NB4 (cell line): ENCODE data around the gene PRSS56.

Source experiments
- DNase-seq: peaks from one replicate; pipeline ENCODE4 v3.0.0; 2010; ENCODE audit warnings: low read depth
- H3K4me3 ChIP-seq: one replicate; pipeline ENCODE4 v1.5.1; 2011; ENCODE audit warnings: mild to moderate bottlenecking, low read depth, low read length, moderate library complexity
- MAX ChIP-seq: IDR thresholded peaks from 2 replicates; pipeline ENCODE4 v1.6.1; 2011; ENCODE audit warnings: low read depth, low read length
- MYC ChIP-seq: IDR thresholded peaks from 2 replicates; pipeline ENCODE4 v1.6.1; 2011; ENCODE audit warnings: low read depth, low read length
- POLR2A ChIP-seq: IDR thresholded peaks from 2 replicates; pipeline ENCODE4 v1.6.1; 2011; ENCODE audit warnings: mild to moderate bottlenecking; ENCODE audit not compliant: insufficient read length; ENCODE audit errors: extremely low read depth
- TF ChIP-seq, protein P1 (sequence below): IDR thresholded peaks from one replicate; pipeline ENCODE4 v1.5.1; 2012; ENCODE audit warnings: low read depth, low read length

PRSS56 gene

DNA sequence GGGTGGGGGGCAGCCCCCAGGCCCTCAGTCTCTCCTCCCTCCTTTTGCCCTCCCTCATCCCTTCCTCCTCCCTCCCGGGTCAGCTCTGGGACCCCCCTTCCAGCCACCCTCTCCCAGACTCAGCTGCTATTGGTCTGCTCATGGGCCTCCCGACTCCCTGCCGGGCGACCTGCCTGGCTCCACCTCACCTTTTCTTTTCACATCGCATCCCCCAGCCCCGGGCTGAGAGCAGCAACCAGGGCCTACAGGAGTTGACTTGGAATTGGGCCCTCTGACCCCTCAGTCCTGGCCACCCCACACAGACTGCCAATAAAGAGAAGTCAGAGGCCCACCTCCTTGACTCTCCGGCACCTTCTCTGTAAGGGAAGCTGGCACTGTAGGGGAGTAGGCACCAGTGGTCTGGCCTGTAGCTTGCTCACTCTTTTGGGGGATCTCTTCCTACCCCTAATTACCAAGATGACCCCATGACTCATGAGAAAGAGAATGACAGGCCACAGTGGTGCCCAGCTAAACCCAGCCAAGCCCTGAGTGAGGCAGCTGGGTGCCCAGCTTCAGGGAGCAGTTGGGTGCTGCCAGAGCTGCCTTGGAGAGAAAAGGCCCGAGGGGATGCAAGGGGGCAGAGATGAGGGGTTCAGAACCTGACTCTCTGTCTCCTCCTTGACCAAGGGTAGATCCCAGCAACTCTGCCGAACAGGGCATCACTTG lies 30.5 kb upstream of the PRSS56 start:
- H3K4me3 ChIP-seq: no peak overlapping the region
- DNase-seq: no peak
- TF ChIP-seq MAX (no peak), MYC (no peak), POLR2A (no peak)
- TF ChIP-seq, protein P1, sequence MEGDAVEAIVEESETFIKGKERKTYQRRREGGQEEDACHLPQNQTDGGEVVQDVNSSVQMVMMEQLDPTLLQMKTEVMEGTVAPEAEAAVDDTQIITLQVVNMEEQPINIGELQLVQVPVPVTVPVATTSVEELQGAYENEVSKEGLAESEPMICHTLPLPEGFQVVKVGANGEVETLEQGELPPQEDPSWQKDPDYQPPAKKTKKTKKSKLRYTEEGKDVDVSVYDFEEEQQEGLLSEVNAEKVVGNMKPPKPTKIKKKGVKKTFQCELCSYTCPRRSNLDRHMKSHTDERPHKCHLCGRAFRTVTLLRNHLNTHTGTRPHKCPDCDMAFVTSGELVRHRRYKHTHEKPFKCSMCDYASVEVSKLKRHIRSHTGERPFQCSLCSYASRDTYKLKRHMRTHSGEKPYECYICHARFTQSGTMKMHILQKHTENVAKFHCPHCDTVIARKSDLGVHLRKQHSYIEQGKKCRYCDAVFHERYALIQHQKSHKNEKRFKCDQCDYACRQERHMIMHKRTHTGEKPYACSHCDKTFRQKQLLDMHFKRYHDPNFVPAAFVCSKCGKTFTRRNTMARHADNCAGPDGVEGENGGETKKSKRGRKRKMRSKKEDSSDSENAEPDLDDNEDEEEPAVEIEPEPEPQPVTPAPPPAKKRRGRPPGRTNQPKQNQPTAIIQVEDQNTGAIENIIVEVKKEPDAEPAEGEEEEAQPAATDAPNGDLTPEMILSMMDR: no peak

GRCh38 chr2:232490221-232491138 lies 29.7 kb upstream of the PRSS56 start:
- TF ChIP-seq MAX (no peak), MYC (no peak), POLR2A (no peak)
- TF ChIP-seq, protein P1: no peak
- no peak for DNase-seq
- H3K4me3 ChIP-seq: no peak overlapping the region

DNA sequence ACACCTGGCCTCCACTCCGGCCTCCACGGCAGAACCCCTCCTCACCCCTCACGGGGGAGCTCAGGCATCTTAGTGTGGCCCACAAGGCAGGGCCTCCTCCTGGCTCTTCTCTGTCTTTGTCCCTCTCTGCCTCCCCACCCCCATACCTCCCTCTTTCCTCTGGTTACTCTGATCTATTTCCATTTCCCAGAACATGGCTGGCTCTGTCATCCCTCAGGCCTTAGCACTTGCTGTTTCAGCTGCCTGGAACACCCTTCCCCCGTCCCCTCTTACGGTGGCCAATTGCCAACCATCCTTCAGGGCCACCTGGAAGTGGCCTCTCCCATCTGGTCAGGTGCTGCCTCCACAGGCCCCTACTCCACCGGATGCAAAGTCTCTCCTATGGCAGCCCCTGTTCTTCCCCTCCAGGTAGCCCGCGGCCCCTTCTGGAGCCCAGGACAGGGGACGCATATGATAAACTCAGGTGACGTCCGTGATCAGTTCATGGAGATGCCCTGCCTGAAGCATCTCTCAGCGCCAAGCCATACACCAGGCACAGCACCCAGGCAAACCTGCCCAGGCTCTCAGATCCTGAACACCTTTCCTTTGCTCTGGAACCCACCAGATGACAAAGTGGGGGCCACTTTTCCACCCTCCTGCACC lies 28.9 kb upstream of the PRSS56 start:
- TF ChIP-seq, protein P1: no peak
- TF ChIP-seq MAX (no peak), MYC (no peak), POLR2A (no peak)
- H3K4me3 ChIP-seq: no peak overlapping the region
- DNase-seq: no peak

GRCh38 chr2:232492236-232492848 lies 27.8 kb upstream of the PRSS56 start:
- no peak for TF ChIP-seq MYC
- TF ChIP-seq, protein P1: no peak
- no peak for TF ChIP-seq MAX
- no peak for TF ChIP-seq POLR2A
- DNase-seq: no peak

GRCh38 chr2:232492963-232493700 lies 27.1 kb upstream of the PRSS56 start:
- no peak for DNase-seq
- TF ChIP-seq MYC: no peak
- H3K4me3 ChIP-seq: no peak overlapping the region

More at GRCh38 chr2:232492236-232492848, 27.8 kb upstream of the PRSS56 start:
- no peak overlapping the region for H3K4me3 ChIP-seq
